NCI-H128 (cell line): Measurements from ENCODE around the gene FNDC4.
"Not testable (repeated sequence)": the region's sequence is repeated elsewhere in the genome, so short reads cannot be mapped to it uniquely, and the experiment has no call there.

Experiments used
- DNase-seq: peaks from one replicate; lab custom pipeline; 2025; ENCODE audit not compliant: unreplicated experiment; lab: John Stamatoyannopoulos, UW

FNDC4 gene, protein sequence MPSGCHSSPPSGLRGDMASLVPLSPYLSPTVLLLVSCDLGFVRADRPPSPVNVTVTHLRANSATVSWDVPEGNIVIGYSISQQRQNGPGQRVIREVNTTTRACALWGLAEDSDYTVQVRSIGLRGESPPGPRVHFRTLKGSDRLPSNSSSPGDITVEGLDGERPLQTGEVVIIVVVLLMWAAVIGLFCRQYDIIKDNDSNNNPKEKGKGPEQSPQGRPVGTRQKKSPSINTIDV

DNA sequence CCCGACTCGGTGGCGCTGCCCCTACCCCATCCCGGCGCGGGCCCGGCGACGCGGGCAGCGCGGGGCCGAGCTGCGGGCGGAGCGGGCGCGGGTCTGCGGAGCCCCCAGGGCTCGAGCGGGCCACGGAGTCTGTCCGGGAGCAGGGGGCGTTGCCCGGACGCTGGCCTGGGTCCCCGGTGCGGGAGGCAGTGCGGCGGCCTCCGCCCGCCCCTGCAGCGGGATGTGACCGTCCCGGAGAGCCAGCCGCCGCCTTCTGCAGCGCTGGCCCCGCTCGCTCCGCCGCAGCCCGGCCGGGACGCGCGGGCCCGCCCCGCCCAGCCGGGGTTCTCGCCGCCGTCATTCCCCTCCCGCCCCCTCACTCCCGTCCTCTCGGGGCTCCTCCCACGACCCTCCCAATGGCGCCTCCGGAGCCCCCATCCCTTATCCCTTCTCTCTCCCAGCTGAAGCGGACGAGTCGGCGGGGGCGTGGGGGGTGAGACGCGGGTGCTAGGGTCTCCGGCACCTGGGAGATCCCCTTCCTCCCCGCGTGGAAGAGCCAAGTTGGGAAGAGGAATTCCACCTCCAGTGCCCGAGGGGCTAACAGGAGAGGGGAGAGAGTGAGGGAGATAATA, at the start of gene FNDC4:
FNDC4 (minus strand) TSS at position 257 of the 611 bp plus-strand sequence. CDS start 521 bp downstream, outside the sequence.
- no peak for DNase-seq

DNA sequence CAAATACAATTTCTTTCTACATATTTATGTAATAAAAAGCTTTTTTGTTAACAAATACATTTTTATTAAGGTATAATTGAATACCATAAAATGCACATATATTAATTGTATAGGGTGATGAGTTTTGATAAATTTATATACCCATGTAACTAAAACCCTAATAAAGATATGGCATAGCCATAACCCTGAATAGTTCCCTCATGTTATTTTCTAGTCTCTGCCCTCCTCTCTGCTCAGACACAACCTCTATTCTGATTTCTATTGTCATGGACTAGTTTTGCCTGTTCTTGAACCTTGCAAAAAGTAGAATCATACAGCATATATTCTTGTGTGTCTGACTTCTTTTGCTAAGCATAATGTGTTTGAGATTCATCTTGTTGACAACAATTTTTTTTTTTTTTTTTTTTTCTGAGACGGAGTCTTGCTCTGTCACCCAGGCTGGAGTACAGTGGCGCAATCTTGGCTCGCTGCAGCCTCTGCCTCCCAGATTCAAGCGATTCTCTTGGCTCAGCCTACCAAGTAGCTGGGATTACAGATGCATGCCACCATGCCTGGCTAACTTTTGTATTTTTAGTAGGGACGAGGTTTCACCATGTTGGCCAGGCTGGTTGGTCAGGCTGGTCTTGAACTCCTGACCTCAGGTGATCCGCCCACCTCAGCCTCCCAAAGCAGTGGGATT, 49.3 kb upstream of the FNDC4 start:
- no peak for DNase-seq

- DNase-seq, result not testable (repeated sequence)
Measured at GRCh38 chr2:27539649-27540048, 44.6 kb upstream of the FNDC4 start.

DNA sequence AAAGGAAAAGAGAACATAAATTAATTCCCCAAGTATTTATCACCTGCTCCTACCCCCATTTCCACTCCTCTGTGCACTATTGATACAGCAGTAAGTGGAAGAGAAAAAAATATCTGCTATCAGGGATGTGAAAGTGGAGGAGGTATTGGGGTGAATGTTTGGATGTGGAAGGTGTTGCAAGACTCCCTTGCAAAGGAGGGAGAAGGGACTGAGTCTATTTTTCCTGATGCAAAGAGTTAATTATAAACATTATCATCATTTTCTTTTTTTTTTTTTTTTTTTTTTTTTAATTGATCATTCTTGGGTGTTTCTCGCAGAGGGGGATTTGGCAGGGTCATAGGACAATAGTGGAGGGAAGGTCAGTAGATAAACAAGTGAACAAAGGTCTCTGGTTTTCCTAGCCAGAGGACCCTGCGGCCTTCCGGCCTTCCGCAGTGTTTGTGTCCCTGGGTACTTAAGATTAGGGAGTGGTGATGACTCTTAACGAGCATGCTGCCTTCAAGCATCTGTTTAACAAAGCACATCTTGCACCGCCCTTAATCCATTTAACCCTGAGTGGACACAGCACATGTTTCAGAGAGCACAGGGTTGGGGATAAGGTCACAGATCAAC, 43.9 kb upstream of the FNDC4 start:
- DNase-seq, result not testable (repeated sequence)

DNA sequence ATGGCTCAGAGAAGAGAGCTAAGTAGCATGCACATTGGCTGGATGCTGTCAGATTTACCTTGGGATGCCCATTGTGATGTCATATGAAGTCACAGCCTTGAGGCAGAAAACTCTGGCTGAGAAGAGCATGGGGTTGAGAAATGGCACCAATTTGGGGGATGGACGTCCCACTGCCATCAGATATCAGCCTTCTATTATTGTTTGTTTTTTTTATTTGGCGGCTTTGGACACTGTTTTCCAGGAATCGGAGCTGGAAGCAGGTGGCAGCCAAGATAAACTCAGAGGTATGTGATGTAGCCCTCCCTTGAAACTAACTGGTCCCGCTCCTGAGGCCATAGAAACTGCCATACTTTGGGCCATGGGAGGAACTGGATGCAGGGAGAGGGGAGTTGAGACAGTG, 42.3 kb upstream of the FNDC4 start:
- DNase-seq, result no peak

DNA sequence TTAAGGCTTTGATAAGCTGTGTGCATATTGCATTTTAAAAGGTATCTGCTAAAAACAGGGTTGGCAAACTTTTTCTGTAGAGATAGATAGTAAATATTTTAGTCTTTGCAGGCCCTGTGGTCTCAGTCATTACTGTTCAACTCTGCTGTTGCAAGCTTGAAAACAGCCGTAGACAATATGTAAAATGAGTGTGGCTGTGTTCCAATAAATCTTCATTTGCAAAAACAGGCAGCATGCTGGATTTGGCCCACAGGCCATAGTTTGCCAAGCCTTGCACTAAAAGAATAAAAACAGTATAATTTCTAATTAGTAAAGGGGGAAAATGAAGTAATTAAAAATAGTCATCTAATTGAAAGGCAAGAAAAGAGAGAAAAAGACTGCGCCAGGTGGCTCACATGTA, 37.0 kb upstream of the FNDC4 start:
- no peak for DNase-seq

GRCh38 chr2:27527182-27527581, 32.2 kb upstream of the FNDC4 start:
- no peak for DNase-seq

DNA sequence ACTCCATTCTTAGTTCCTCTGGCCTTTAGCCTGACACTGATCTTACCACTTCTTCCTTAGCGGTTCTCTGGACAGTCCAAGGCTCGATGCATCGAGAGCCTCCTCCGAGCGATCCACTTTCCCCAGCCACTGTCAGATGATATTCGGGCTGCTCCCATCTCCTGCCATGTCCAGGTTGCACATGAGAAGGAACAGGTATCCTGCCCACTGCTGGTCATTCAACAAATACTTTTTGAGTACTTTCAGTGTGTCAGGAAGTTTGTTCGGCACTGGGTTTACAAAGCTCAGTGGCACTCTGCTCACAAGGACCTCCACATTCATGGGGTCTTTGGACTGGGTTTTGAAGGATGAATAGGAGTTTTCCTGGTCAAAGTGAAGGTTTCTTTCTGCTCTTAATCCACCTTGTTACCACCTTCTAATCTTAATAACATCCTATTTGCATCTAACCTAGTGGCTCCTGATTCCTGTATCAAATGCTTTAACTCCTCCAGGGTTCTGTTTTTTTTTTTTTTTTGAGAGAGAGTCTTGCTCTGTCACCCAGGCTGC, 27.5 kb upstream of the FNDC4 start:
- no peak for DNase-seq

- no peak for DNase-seq
Measured at GRCh38 chr2:27520316-27520715, 25.3 kb upstream of the FNDC4 start.

DNA sequence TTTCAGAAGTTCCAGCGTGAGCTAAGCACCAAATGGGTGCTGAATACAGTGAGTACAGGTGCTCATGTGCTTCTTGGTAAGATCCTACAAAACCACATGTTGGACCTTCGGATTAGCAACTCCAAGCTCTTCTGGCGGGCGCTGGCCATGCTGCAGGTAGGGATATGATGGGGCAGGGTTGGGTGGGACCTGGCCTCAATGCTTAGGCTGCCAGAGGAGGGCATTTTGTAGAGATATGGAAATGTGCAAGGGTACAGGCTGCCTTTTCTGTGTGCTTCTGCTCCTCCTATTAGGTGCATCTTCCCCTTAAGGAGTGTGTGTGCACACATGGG, 23.7 kb upstream of the FNDC4 start:
- no peak for DNase-seq

DNA sequence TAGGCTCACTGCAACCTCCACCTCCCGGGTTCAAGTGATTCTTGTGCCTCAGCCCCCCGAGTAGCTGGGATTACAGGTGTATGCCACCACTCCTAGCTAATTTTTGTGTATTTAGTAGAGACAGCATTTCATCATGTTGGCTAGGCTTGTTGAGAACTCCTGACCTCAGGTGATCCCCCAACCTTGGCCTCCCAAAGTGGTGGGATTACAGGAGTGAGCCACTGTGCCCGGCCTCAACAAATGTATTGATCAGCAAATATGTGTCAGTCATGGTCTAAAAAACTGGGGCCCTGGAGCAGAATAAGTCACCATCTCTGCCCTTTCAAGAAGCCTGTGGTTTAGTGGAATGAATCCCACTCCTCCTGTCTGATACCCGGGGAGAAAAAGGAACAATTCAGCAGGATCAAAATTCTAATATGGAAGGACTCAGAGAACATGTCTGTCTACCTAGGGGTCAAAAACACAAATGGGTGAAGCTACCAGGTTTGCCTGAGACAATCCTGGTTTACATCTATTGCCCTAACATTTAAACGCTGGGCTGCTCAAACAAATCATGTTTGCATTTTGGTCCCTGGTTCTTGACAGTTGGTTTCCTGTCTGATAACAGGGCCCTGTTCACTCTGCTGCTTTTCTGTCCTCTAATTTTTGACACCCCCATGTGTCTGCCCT, 23.2 kb upstream of the FNDC4 start:
- no peak for DNase-seq

DNA sequence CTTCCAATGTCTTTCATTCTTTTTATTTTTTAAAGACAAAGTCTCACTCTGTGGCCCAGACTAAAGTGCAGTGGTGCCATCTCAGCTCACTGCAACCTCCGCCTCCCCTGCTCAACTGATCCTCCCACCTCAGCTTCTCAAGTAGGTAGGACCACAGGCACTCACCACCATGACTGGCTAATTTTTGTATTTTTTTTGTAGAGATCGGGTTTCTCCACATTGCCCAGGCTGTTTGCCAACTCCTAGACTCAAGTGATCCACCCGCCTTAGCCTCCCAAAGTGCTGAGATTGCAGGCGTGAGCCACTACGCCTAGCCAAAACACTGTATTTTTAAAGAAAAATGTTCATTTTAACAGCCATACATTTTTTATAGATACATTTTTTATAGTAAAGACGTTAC, 14.3 kb upstream of the FNDC4 start:
- DNase-seq, result peak; percentile 38

DNA sequence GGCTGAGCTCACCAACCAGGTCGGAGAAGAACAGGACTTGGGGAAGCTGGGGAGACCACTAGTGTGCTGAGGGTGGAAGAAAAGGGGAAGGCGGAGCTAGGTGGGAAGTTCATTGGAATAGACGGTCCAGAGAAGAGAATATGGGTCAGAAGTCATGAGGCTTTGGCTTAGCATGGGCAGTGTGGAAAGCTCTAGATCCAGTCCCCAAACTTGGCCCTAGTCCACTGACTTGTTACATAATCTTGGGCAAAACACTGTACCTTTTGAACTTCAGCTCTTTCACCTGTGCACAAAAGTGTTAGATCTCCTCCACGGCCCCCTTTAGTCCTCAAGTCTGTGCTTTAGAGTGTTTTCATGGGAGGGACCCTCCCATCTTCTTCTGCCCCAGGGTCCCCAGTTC, 12.3 kb upstream of the FNDC4 start:
- DNase-seq, result no peak

DNA sequence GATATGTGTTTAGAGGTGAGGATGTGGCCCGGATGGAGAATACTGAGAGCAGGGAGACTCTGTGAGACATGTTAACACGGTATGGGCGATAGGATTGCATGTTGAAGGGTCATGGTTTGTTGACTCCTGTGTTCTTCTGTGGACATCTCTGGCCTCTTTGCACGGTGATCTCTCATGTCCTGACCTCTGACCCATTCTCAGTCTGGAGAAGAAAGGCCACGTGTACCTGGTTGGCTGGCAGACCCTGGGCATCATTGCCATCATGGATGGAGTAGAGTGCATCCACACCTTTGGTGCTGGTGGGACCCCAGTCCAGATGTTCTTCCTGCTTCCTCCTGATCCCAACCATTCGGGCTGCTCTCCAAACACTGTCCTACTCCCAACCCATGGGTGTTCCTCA, 11.6 kb upstream of the FNDC4 start:
- DNase-seq, result no peak

- no peak for DNase-seq
Measured at GRCh38 chr2:27502142-27502541, 7.1 kb upstream of the FNDC4 start.

DNA sequence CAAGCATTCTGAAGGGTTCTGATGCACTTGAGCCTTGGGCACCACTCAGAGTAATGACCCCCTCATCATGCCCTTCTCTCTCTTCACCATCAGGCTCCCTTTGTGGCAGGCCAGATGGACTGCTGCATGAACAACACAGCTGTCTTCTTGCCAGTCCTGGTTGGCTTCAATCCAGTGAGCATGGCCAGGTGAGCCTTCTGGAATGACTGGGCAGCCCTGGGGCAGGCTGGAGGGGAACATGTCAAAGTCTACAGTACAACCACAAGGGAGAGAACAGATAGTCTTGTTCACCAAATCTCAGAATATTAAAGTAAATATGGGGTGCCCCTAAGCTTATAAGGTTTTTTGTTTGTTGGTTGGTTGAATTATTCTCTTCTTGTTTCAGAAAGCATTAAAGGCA, 6.0 kb upstream of the FNDC4 start:
- DNase-seq, result no peak

DNA sequence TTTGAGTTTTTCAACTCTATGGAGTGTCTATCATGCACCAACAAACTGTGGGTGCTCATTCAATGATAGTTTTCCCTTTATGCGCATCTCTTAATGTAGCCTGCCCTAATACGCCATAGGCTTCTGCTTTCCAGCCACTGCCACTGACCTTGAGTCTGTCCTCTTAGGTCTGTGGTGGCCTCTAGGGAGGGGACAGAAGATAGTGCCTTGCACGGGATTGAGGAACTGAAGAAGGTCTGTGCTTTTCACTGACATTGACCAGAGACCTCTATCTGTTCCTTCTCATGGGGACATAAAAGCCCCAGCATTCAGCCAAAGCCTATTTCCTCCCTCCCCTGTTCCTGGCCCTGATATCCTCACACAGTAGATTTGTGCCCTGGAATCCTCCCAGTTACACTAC, 4.0 kb upstream of the FNDC4 start:
- DNase-seq, result no peak

DNA sequence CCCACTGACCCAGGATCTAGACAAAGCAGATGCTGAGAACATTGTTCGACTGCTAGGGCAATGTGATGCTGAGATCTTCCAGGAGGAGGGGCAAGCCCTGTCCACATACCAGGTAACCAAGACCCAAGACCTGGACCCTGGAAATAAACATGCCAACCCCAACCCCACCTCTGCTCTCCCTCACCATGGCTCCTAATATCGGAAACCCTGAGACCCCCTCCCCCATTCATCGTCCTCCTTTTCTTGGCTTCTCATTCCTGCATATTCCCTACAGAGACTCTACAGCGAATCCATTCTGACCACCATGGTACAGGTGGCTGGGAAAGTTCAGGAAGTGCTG, 2.3 kb upstream of the FNDC4 start:
- DNase-seq, result no peak

DNA sequence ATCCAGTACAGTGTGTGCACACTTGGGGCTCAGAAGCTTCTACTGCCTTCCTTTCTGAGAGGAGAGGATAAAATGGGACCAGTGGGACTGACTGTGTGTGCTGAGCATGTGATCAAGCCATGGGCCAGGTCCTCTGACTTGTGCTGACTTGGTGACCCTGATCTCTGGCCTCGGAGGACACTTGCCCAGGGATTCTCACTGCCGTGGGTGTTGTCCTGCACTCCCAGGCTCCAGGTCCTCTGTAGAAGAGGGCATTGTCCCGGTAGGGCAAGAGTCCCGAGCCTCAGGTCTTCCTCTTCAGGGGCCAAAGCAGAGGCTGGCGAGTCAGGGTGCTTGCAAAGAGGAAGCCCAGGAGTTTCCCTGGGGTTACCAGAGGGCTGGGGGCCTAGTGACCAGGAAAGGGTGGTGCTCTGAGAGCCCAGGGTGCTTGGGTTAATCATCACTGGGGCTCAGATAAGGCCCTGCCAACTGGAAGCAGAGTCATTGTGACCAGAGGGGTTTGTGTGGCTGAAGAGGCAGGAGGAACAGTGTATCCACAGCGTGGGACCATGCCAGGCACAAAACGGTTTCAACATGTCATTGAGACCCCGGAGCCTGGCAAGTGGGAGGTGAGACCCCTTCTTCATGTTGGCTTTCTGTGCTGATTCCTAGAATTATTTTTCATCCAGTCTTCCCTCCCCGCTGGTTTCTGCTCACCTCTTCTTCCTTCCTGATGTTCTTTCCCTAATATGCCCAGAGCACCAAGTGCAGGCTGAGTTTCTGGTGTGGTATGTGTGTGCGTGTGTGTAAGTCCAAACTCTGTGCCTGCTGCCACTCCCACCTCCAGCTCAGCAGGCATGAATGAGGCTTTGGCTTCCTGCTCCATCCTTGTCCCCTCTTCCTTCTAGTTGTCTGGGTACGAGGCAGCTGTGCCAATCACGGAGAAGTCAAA, 1.6 kb upstream of the FNDC4 start, which contains the start of gene GCKR:
GCKR (plus strand) TSS at position 483 of the 931 bp plus-strand sequence; CDS start at position 549, 66 bp downstream.
- no peak for DNase-seq

DNA sequence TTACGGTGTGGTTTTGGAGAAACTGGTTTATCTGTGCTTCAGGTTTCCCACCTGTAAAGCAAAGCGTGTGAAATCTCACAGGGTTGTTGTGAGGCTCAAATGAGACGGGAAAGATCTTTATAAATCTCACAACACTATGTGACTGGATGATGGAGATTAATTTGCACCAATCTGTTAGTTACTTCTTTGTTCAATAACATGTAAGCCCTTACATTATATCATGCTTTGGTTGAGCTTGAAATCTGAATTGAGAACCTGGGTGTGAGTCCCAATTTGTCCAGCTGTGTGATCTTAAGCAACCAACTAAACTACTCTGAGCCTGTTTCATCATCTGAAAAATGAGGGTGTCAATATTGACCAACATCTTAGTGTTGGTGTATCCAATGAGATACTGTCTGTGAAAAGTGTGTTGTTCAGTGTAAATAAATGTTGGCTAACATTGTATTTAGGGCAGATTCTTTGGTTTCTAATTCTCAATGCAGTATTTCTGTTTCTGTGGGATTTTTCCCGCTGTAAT, 898 bp upstream of the FNDC4 start:
- DNase-seq, result no peak
